Activated CD8-positive, alpha-beta memory T cell treated with anti-CD3 and anti-CD28 coated beads, Interleukin-2, amount 50 U/mL, for 48 hours (primary cell): Measurements from ENCODE around the gene KHSRP.
A peak's percentile ranks its signal among the peaks of the same experiment; 100 is the strongest.
"Not testable (repeated sequence)": the region's sequence is repeated elsewhere in the genome, so short reads cannot be mapped to it uniquely, and the experiment has no call there.

Experiments used
- DNase-seq: peaks from one replicate; pipeline ENCODE4 v3.0.0-alpha.2; 2020

The KHSRP gene

DNA sequence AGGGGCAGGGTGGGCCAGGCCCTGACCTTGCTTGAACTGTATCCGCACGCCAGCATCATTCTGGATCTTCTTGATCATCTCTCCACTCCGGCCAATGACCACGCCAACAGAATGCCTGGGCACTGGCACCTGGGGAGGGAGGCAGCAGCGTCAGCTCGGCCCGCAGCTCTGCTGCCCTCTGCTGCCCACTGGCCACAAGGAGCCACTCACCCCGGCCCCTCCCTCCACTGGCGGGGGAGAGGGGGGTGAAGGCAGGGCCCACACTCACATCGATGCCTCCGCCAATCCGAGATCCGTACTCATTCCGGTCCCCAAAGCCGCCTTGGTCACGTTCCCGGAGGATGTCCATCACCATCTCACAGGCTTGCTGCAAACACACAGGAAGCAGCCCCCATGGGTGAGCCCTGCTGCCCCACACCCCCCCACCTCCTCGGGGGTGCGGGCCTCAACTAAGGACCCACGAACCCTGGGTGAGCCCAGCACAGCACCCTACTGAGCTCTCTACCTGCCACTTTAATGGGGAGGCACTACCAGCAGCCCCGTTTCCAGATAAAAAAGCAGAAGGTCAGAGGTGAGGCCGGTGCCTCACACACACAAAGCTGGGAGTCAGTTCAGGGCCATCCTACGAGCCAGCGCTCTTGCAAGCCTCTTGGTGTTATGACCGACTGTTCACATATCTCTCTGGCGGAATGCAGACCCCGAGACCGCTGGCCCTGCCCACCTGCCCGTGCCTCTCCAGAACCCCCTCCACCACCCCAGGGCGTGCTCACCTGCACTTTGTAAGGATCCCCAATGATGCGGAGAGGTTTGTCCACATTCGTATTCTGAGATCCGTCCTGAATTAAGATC lies 6.7 kb downstream of the KHSRP start:
- no peak for DNase-seq

DNA sequence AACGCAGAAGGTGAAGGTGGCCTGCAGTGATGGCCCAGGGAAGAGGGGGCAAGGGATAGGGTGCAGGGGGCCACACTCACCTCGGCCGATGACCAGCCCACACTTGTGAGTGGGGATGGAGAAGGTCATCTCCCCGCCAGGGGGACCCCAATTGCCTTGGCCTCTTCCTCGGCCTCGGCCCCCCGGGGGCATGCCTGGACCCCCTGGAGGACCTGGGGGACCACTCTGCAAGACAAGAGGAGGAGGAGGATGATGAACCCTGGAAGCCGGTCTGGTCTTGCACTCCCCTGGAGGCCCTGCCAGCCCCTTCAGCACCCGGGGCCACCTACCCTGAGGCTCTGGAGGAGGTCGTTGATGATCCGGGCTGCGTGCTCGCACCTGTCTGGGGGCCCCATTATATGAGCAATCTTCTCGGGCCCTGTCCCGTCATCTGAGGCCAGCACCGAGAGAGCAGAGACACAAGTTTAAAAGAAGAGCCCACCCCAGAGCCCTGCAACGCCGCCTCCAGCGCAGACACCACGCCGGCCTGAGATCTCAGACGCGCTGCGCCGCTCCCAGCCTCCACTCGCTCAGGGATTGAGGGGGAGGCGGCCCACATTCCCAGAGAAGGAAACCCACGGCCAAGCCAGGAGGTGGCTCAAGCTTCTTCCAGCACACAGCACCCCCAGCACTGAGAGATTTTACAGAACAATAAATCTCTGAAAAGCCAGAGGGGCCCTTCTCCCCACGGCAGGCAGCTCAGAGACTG lies 7.8 kb downstream of the KHSRP start:
- no peak for DNase-seq

DNA sequence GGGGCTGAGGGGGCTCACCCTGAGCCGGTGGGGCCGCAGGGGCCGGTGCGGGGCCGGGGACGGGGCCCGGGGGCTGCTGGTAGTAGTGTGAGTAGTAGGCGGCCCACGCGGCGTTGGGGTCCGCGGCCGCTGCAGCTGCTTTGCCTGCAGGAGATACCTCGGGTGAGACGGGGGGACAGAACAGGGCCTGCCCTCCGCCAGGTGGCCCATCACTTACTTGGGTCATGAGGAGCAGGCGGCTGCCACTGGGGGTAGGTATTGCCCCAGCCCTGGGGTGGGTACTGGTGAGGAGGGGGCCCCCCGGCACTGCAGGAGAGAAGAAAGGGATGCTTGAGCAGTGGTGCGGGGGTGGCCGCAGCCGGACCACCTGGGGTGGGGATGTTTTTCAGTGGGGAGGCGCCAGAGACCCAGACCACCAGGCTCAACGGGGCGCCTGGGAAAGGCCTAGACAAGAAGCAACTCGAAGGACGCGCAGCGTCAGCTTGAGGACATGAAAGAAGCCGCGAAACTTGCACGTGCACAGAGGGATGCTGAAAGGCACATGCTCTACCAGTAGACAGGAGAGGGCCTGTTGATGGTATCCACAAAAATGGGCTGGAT lies 8.9 kb downstream of the KHSRP start:
- no peak for DNase-seq

DNA sequence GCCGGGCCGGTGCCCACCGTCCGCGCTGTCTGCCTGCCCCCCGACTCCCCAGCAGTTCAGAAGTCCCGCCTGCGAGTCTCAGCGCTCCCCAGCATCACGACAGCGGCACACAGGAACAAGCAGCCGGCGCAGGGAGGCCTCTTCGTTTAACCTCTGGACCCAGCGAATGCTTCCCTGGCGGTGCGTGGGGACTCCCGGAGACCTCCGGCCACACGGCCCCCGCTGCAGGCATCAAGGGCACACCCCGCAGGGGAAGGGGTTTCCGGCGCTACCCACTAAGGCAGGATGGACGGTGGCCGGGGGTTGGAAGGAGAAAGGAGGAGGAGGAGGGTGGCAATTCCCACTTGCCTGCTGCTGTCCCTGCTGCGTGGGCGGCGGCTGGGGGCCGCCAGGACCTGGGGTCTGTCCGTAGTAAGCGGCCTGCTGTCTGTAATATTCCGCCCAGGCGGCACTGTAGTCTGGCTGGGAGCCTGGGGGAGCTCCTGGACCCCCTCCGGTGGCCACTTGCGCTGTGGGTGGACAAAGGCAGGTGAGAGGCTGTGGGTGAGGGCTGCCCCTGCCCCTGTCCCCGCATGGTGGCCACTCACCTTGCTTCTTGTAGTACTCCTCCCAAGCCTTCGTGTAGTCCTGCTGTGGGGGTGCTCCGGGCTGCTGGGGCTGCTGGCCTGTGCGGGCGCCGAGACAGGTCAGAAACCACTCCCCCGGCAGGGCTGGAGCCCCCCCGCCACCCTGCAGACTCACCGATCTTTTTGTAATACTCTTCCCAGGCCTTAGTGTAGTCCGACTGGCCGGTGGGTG lies 9.6 kb downstream of the KHSRP start:
- DNase-seq: no peak

DNA sequence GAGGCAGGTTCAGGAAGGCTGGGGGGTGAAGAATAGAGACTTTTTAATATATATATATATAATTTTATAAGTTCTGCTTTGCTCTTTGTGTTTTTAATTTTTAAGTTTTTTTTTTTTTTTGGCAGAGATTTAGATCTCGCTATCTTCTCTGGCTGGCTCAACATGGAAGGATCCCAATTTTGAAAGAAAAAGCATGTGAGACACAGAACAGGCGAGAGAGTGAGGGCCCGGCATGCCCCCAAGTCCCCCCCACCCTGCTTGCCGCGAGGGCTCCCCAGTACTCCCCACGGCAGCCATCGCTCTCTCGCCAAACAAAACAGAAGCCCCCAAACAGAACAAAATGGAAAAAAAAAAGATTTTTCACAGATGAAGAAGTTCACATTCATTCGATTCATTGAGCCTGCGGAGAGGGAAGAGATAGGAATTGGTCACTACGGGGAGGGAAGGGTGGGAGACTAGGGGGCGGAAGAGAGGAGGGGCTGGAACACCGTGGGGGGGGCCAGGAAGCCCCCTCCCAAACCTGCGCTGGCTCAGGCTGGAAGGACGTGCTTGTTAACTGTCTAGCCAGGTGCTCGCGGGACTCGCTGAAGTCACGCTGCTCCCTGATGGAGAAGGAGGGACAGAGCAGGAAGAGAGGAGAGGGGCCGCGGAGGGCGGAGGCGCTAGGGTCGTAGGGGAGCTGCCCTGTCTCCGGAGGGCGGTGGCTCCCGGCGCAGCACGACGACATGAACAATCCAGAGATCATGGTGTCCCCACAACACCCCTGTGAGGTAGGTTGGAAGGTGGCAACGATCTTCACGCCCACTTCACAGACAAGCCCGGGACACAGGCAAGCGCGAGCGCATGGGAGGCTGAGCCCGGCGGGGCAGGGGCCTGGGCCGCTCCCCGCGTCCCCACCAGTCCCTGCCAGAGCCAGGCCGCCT lies 10.6 kb downstream of the KHSRP start:
- DNase-seq: no peak

DNA sequence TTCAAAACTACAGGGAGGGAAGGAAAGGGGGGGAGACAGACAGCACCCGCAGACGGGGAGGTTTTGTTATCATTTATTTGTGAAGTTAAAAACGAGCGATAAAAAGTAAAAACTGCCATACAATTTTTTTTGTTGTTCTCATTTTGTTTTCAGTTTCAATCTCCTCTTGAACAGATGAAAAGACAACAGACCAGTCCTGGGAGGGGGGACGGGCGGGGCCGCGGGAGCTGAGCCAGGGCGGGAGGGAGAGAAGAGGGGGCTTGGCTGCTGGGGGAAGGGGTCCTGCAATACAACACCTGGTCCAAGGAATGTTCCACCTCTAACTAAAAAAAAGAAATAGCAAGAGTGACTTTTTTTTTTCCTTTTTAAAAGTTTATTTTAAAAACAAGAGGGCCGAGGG lies 11.3 kb downstream of the KHSRP start:
- DNase-seq: no peak

DNA sequence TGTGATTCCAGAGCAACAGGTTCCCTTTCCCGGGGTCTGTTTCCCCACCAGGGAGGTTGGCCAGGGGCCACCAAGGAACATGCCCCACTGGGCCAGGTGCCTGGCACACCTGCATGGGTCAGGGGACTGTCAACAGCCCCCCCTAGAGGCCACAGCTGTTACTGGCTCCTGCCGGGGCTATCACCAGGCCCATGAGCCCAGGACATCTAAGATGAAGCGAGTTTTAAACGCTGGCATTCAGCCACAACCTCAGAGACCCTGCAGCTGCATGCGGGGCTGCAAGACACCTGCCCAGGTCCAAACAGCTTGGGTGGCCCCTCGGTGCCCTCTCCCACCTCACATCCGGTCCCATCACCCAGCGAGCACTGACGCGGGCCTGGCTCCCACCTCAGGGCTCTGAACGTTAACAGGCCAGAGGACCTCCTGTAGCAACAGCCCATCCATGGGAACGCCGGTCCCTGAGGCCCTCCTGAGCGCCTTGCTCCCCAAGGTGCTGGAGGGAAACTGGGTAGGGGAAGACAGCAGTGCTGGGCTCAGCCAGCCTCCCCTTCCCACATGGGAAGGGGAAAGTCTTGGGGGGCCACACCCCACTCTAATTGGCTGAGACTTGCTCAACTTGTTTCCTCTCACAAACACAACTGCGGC lies 12.0 kb downstream of the KHSRP start:
- DNase-seq: peak; percentile 84

DNA sequence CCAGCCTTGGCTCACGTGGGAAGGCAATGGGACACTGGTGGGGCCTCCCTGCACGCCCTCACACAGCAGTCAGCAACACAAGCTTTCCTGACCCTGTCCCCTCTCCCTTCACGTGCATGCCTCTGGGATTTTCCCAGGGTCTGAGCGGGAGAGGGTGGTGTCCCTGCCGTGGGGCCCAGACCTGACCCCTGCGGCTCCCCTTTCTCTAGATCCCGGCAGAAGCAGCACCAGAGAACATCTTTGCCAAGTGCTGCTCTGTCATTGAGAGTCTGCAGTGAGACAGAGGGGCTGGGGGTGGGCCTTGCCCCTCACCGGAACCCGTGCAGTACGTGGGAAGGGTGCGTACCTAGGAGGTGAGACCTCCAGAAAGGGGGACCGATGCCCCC lies 12.6 kb downstream of the KHSRP start:
- DNase-seq: no peak

DNA sequence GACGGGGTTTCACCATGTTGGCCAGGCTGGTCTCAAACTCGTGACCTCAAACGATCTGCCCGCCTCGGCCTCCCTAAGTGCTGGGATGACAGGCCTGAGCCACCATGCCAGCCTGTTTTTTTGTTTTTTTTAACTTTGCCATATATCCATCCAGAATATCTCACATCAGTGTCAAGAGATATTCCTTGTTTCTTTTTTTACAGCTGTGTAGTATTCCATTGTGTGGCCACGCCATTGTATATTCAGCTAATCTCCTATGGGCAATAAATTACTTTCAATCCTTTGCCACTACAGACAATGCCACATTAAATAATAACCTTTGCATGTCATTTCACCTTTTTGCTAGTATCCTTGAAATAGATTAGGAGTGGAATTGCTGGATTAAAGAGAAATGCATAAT lies 15.3 kb downstream of the KHSRP start:
- no peak for DNase-seq

DNA sequence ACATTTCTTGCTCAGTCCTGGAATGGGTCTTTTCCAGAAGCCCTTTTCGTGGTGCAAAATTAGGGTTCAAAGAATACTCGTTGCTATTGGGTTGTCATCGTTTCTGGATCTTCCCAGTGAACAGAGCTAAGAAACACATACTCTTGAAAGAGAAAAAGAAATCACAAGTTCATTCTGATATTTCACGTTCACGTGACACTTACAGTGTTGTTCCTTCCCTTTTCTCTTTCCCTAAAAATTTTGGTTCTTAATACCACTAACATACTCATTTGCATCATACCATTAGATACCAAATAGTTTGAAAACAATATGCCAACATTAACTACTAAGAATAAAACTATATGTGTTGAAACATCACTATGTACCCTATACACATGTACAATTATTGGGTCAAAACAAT lies 18.2 kb downstream of the KHSRP start:
- DNase-seq: no peak

DNA sequence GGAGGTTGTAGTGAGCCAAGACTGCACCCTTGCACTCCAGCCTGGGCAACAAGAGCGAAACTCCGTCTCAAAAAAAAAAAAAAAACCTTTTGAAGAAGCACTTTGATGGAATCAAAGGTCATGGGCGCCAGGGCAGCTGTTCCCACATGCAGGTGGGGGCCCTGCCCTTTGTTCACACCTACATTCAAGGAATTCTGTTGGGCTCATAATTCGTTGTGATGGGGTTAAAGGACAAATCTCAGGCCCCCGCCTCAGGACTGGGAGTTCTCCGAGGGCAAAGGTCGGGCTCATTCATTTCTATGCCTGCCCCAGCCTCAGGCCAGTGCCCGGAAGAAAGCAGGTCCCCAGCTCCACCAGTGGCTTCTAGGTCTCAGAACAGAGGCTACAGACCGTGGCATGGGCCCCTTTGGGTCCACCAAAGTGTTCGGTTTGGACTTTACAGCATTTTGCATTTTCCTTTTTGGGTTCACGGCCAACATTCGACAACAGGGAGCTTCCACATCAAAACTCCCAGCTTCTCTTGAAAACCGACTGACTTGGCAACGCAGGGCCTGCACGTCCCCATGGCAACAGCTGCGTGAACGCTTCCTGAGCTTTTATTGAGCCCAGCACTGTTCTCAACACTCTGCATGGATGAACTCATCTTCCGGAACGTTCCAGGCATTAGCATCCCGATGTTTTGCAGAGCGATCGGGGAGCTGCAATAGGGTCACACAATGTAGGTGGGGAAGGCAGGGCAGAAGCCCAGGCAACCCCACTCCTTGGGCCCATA lies 21.6 kb downstream of the KHSRP start:
- DNase-seq: no peak

DNA sequence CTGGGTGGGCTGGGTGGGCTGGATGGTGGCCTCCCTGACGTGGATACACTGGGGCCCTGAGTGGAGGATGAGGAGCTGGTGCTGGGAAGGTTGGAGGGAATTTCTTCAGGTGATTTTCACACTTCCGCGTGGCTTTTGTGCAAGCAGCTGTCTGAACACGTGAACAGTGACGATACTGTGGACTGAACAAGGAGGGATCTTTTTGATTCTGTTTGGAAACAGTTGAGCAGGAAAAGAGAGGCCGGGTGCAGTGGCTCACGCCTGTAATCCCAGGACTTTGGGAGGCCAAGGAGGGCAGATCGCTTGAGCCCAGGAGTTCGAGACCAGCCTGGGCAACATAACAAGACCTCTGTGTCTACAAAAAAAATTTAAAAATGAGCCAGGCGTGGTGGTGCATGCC lies 22.6 kb downstream of the KHSRP start:
- no peak for DNase-seq

DNA sequence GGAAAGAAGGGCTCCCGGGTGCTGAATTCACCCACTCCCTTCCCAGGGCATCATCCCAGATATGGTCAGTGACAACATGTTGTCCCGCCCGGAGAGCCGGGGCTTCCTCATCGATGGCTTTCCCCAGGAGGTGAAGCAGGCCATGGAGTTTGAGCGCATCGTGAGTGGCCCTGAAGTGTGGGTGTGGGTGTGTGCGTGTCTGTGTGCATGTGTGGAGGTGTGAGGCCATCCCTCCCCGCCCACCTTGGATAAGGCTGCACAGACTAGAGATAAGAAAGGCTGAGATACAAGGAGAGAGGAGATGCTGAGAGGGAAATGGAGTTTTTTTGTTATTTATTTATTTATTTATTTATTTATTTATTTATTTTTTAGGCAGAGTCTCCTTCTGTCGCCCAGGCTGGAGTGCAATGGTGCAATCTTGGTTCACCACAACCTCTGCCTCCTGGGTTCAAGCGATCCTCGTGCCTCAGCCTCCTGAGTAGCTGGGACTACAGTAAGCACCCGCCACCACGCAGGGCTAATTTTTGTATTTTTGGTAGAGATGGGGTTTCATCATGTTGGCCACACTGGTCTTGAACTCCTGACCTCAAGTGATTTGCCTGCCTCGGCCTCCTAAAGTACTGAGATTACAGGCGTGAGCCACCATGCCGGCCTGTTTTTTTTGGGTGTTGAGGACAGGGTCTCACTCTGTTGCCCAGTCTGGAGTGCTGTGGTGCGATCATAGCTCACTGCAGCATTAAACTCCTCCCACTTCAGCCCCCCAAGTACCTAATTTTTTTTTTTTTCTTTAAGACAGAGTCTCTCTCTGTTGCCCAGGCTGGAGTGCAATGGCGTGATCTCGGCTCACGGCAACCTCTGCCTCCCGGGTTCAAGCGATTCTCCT lies 24.3 kb downstream of the KHSRP start:
- not testable (repeated sequence) for DNase-seq

DNA sequence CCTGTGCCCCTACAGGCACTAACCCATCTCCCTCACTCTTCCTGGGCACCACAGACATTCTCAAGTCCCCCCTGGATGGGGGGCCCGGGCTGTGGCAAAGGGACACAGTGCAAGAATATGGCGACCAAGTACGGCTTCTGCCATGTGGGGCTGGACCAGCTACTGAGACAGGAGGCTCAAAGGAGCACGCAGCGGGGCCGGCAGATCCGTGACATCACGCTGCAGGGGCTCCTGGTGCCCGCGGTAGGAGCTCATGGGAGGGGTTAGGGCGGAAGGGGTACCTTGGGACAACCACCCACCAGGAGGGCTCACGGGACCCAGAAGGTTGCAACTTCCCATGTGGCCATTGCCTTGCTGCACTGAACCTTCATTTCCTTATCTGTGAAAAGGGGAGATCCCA lies 28.3 kb downstream of the KHSRP start:
- no peak for DNase-seq

DNA sequence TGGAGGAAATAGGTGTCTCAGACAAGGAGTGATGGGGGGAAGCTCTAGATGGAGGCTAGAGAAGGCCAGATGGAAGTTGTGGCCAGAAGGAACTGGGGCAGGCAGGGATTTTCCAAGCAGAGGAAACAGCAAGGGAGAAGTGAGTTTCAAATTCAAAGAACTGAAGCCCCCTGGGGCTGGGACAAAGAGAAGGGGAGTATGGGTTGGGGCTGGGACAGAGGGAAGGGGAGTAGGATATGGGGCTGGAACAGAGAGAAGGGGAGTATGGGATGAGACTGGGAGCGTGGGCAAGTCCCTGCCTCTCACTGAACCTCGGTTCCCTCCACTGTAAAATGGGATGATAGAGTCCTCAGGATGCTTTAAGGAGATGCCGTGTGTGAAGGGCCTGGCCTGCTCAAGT lies 29.8 kb downstream of the KHSRP start:
- DNase-seq: no peak

DNA sequence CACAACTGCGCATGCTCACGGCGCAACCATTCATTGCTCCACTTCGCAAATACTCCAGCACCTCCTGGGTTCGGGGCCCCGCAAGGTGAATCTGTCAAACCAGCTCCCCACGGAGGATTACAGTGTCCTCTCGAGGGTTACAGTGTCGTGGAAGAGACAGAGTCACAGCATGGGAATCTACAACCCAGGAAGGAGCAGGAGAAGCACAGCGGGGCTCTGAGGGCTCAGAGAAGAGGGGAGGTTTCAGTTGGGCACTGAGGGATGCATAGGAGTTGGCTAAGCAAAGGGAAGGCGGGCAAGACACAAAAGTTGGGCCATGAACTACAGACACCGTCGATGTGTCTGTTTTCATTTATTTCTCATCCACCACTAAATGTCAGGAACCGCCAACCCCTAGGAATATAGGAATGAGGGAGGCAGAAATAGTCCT lies 30.6 kb downstream of the KHSRP start:
- no peak for DNase-seq

DNA sequence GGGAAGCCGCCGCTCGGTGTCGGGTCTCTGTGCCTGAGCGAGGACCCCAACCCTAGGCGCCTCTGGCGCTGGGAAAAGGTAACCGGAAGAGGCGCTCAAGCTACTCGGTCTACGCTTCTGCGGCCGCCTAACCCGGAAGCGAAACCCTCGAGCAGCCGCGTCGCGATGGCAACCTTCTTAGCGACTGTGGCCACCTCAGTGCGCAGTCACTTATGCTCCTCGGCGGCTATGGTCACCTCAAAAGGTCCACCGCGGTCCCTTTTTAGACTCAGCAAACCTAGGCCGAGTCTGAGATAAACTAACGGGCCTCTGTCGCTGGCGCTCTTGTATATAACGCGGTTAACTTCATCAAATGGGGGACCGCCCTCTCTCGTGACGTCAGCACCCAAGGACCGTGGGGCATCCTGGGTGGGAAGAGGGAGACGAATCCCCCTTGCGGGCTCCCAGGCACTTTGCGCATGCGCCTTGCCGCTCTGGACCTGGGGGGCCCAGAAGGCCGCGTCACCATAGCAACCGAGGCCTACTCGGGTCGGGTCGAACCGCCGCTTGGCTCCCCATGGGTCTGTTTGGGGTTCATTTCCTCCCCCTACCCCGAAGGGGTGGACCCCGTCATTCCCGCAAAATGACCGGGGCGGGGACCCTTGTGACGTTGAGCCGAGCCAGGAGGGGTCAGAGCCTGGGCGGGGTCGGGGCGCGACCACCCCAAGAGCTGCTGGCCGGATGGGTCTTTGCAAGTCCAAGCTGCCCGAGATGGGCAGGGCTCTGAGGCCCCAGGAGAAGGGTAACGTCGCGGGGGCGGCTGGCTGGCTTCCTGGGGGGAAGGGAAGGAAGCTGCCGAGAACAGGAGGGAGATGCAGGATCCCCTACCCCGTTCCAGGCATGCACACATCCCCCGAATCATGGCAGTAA lies 31.3 kb downstream of the KHSRP start, which contains the start of gene GTF2F1:
GTF2F1 (minus strand) TSS at position 91 of the 909 bp plus-strand sequence. CDS start 169 bp downstream, outside the sequence.
- DNase-seq: peak; percentile 98
